ENCODE measurements around the gene FRMD5. TPM values are rescaled to one million over a fixed set of nuclear protein-coding genes. Genes with fewer than 3 reads are reported as not detected.

The FRMD5 gene
- total RNA-seq, 1 donor from 2014 or later, result 43.8 TPM

DNA sequence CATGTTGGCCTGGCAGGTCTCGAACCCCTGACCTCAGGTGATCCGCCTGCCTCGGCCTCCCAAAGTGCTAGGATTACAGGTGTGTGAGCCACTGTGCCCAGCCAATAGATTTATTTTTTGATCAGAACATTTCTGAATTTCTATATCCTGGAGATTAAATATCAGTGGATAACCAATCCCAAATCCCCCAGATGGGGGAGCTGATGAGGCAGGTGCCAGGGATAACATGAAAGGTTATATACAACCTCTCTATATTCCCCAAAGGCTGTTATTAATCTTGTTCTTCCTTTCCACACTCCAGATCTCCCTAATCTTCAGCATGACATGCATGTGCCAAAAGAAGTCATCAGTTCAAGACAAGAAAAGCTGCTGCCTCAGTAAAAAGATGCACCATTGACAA is 256.0 kb downstream of the FRMD5 start:
- Mint-ChIP-seq H3K9me3 (ENCODE audit: unreplicated experiment) (no peaks in the 10 kb centered on the region), H3K4me1 (ENCODE audit: low read depth, unreplicated experiment) (peaks cover 11% of the 10 kb centered on the region), H3K27me3 (ENCODE audit: unreplicated experiment) (peaks cover under 1% of the 10 kb centered on the region), H3K4me3 (ENCODE audit: unreplicated experiment) (no peak overlapping the region), H3K27ac (ENCODE audit: unreplicated experiment) (no peak overlapping the region), H3K36me3 (ENCODE audit: unreplicated experiment) (no peaks in the 10 kb centered on the region)
- DNase-seq, result no peak
- TF ChIP-seq, protein P1, sequence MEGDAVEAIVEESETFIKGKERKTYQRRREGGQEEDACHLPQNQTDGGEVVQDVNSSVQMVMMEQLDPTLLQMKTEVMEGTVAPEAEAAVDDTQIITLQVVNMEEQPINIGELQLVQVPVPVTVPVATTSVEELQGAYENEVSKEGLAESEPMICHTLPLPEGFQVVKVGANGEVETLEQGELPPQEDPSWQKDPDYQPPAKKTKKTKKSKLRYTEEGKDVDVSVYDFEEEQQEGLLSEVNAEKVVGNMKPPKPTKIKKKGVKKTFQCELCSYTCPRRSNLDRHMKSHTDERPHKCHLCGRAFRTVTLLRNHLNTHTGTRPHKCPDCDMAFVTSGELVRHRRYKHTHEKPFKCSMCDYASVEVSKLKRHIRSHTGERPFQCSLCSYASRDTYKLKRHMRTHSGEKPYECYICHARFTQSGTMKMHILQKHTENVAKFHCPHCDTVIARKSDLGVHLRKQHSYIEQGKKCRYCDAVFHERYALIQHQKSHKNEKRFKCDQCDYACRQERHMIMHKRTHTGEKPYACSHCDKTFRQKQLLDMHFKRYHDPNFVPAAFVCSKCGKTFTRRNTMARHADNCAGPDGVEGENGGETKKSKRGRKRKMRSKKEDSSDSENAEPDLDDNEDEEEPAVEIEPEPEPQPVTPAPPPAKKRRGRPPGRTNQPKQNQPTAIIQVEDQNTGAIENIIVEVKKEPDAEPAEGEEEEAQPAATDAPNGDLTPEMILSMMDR (IDR thresholded peaks at IDR 0.05; ENCODE audit: partially characterized antibody, unreplicated experiment), result peak; percentile 36

DNA sequence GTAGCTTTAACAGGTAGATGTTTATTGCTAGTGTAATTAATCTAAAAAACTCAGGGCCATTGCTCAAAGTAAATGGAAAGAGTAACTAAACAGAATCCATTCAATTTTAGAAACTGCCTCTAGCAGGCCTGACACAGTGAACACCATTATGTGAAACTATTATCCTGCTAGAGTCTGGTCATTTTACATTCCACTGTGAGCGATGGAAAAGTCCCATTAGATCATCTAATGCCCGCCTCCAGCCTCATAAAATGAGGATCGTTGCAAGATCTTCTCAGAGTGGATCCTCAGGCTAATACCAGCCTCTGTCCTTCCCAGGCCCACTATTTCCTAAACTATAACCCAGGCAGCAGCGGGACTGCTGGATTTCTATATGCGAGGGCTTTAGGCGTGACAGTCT is 260.6 kb downstream of the FRMD5 start:
- H3K9me3 Mint-ChIP-seq (ENCODE audit: unreplicated experiment), result peaks cover 14% of the 10 kb centered on the region
- no peak overlapping the region for H3K4me3 Mint-ChIP-seq (ENCODE audit: unreplicated experiment)
- no peaks in the 10 kb centered on the region for H3K36me3 Mint-ChIP-seq (ENCODE audit: unreplicated experiment)
- TF ChIP-seq, protein P1 (IDR thresholded peaks at IDR 0.05; ENCODE audit: partially characterized antibody, unreplicated experiment), result no peak
- peaks cover 48% of the 10 kb centered on the region for H3K4me1 Mint-ChIP-seq (ENCODE audit: low read depth, unreplicated experiment)
- H3K27ac Mint-ChIP-seq (ENCODE audit: unreplicated experiment), result peak overlapping the region; percentile 10
- peaks cover 12% of the 10 kb centered on the region for H3K27me3 Mint-ChIP-seq (ENCODE audit: unreplicated experiment)
- no peak for DNase-seq

DNA sequence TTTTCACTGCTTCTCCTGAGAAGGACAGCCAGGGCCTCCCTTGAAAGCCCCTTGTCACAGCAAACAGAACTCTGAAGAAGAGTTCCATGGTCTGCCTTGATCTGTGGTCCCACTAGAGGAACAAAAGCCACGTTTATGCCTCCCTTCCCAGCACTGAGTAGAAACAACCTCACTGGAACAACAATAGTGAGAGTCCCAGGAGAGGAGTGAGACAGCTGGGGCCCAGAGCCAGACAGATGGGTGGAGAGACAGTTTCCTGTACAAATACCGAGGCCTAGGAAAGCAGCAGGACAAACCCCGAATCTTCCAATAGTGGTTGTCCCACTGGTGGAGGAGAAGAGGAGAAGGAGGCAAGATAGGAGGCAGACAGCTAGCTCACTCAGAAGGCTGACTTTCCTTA is 262.2 kb downstream of the FRMD5 start:
- peak; percentile 59 for DNase-seq
- peak overlapping the region; percentile 97 for H3K27ac Mint-ChIP-seq (ENCODE audit: unreplicated experiment)
- TF ChIP-seq, protein P1 (IDR thresholded peaks at IDR 0.05; ENCODE audit: partially characterized antibody, unreplicated experiment), result no peak
- H3K9me3 Mint-ChIP-seq (ENCODE audit: unreplicated experiment), result peaks cover 14% of the 10 kb centered on the region
- peaks cover 54% of the 10 kb centered on the region for H3K4me1 Mint-ChIP-seq (ENCODE audit: low read depth, unreplicated experiment)
- H3K27me3 Mint-ChIP-seq (ENCODE audit: unreplicated experiment), result peaks cover 12% of the 10 kb centered on the region
- H3K4me3 Mint-ChIP-seq (ENCODE audit: unreplicated experiment), result peak overlapping the region; percentile 73
- H3K36me3 Mint-ChIP-seq (ENCODE audit: unreplicated experiment), result no peaks in the 10 kb centered on the region

DNA sequence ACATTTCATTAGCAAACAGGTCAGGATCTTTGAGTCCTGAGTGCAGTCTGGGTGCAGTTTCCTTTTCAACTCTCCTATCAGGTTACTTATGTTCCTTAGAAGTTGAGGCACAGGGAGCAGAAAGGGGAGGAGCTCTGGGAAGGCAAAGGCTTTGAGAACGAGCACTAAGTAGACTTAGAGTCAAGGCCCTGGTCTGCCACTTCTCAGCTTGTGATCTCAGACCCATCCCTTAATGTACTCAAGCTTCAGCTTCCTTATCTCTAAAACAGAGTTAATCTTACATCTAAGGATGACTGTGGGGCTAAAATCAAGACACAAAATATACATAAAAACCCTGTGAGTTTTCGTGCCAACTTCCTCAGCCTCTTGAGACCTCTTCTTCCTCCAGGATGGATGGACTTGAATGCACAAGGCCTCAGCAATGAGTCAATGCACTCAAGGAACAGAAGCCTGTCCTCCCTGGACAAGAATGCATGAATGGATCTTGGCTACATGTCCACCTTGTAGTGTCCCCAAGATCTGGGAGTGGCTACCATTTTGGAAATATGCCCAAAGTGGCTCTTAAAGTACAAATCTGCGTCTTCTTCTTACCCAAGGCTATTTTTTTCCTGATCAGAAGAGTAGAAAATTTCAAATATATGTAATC is 263.2 kb downstream of the FRMD5 start:
- Mint-ChIP-seq H3K36me3 (ENCODE audit: unreplicated experiment) (no peaks in the 10 kb centered on the region), H3K9me3 (ENCODE audit: unreplicated experiment) (peaks cover 14% of the 10 kb centered on the region), H3K4me3 (ENCODE audit: unreplicated experiment) (peak overlapping the region; percentile 46), H3K4me1 (ENCODE audit: low read depth, unreplicated experiment) (peaks cover 58% of the 10 kb centered on the region), H3K27me3 (ENCODE audit: unreplicated experiment) (peaks cover 12% of the 10 kb centered on the region), H3K27ac (ENCODE audit: unreplicated experiment) (peak overlapping the region; percentile 97)
- TF ChIP-seq, protein P1 (IDR thresholded peaks at IDR 0.05; ENCODE audit: partially characterized antibody, unreplicated experiment), result no peak
- DNase-seq, result no peak

DNA sequence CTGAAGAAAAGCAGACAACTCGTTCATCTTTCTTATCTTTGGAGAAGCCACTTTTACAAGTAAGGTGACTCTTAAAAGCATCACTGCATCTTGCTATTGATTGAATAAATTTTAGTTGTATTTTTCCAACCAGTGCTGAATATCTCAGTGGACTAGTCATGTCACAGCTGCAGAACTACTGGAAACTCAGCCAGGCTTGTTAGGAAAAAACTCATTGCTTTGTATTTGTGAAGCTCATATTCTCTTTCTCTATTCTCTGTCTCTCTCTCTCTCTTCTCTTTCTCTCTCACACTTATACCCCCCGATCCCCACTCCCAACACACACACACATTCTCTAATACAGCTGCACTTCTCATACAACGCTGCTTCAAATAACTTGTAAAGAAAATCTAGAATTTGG is 264.0 kb downstream of the FRMD5 start:
- TF ChIP-seq, protein P1 (IDR thresholded peaks at IDR 0.05; ENCODE audit: partially characterized antibody, unreplicated experiment), result no peak
- DNase-seq, result no peak
- Mint-ChIP-seq H3K36me3 (ENCODE audit: unreplicated experiment) (no peaks in the 10 kb centered on the region), H3K27ac (ENCODE audit: unreplicated experiment) (peak overlapping the region; percentile 59), H3K9me3 (ENCODE audit: unreplicated experiment) (peaks cover 14% of the 10 kb centered on the region), H3K27me3 (ENCODE audit: unreplicated experiment) (peaks cover 12% of the 10 kb centered on the region), H3K4me3 (ENCODE audit: unreplicated experiment) (peak overlapping the region; percentile 56), H3K4me1 (ENCODE audit: low read depth, unreplicated experiment) (peaks cover 64% of the 10 kb centered on the region)

Measured in glutamatergic neuron (in vitro differentiated cells).